ENCODE measurements around the gene XIAP. TPM values are rescaled to one million over a fixed set of nuclear protein-coding genes. Genes with fewer than 3 reads are reported as not detected.

Gene XIAP
- total and polyA plus RNA-seq, 2 experiments from 2014 or later, result 12.8 to 25.5 TPM

DNA sequence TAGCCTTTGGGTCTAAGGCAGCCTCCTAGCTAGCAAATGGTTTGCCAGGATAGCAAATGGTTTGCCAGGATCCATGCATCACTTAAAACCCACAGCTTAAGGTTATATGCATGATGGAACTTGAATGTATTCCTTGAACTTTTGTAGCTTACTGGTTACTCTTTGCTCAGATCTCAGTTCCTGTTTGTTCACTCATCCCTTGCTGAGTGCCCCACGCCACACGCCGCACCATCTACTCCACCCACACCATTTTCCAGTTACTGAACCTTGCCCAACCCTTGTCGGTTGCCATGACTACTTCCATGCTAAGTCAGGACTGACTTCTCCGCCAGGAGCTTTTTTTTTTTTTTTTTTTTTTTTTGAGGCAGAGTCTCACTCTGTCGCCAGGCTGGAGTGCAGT is 29.5 kb upstream of the XIAP start (continued):
- TF ChIP-seq, protein P1, sequence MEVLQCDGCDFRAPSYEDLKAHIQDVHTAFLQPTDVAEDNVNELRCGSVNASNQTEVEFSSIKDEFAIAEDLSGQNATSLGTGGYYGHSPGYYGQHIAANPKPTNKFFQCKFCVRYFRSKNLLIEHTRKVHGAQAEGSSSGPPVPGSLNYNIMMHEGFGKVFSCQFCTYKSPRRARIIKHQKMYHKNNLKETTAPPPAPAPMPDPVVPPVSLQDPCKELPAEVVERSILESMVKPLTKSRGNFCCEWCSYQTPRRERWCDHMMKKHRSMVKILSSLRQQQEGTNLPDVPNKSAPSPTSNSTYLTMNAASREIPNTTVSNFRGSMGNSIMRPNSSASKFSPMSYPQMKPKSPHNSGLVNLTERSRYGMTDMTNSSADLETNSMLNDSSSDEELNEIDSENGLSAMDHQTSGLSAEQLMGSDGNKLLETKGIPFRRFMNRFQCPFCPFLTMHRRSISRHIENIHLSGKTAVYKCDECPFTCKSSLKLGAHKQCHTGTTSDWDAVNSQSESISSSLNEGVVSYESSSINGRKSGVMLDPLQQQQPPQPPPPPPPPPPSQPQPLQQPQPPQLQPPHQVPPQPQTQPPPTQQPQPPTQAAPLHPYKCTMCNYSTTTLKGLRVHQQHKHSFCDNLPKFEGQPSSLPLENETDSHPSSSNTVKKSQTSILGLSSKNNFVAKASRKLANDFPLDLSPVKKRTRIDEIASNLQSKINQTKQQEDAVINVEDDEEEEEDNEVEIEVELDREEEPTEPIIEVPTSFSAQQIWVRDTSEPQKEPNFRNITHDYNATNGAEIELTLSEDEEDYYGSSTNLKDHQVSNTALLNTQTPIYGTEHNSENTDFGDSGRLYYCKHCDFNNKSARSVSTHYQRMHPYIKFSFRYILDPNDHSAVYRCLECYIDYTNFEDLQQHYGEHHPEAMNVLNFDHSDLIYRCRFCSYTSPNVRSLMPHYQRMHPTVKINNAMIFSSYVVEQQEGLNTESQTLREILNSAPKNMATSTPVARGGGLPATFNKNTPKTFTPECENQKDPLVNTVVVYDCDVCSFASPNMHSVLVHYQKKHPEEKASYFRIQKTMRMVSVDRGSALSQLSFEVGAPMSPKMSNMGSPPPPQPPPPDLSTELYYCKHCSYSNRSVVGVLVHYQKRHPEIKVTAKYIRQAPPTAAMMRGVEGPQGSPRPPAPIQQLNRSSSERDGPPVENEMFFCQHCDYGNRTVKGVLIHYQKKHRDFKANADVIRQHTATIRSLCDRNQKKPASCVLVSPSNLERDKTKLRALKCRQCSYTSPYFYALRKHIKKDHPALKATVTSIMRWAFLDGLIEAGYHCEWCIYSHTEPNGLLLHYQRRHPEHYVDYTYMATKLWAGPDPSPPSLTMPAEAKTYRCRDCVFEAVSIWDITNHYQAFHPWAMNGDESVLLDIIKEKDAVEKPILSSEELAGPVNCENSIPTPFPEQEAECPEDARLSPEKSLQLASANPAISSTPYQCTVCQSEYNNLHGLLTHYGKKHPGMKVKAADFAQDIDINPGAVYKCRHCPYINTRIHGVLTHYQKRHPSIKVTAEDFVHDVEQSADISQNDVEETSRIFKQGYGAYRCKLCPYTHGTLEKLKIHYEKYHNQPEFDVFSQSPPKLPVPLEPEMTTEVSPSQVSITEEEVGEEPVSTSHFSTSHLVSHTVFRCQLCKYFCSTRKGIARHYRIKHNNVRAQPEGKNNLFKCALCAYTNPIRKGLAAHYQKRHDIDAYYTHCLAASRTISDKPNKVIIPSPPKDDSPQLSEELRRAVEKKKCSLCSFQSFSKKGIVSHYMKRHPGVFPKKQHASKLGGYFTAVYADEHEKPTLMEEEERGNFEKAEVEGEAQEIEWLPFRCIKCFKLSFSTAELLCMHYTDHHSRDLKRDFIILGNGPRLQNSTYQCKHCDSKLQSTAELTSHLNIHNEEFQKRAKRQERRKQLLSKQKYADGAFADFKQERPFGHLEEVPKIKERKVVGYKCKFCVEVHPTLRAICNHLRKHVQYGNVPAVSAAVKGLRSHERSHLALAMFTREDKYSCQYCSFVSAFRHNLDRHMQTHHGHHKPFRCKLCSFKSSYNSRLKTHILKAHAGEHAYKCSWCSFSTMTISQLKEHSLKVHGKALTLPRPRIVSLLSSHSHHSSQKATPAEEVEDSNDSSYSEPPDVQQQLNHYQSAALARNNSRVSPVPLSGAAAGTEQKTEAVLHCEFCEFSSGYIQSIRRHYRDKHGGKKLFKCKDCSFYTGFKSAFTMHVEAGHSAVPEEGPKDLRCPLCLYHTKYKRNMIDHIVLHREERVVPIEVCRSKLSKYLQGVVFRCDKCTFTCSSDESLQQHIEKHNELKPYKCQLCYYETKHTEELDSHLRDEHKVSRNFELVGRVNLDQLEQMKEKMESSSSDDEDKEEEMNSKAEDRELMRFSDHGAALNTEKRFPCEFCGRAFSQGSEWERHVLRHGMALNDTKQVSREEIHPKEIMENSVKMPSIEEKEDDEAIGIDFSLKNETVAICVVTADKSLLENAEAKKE (CRISPR knock-in tag; IDR thresholded peaks at IDR 0.05), result no peak
- TF ChIP-seq POLR2AphosphoS5 (IDR thresholded peaks at IDR 0.05; ENCODE audit: low read depth), result no peak
- TF ChIP-seq, protein P2, sequence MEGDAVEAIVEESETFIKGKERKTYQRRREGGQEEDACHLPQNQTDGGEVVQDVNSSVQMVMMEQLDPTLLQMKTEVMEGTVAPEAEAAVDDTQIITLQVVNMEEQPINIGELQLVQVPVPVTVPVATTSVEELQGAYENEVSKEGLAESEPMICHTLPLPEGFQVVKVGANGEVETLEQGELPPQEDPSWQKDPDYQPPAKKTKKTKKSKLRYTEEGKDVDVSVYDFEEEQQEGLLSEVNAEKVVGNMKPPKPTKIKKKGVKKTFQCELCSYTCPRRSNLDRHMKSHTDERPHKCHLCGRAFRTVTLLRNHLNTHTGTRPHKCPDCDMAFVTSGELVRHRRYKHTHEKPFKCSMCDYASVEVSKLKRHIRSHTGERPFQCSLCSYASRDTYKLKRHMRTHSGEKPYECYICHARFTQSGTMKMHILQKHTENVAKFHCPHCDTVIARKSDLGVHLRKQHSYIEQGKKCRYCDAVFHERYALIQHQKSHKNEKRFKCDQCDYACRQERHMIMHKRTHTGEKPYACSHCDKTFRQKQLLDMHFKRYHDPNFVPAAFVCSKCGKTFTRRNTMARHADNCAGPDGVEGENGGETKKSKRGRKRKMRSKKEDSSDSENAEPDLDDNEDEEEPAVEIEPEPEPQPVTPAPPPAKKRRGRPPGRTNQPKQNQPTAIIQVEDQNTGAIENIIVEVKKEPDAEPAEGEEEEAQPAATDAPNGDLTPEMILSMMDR (conservative IDR thresholded peaks at IDR 0.05; ENCODE audit: low read depth in 2 of 2), result no peak
- TF ChIP-seq NANOG (IDR thresholded peaks at IDR 0.05; ENCODE audit: borderline replicate concordance), result no peak
- no peak for TF ChIP-seq EZH2 (IDR thresholded peaks at IDR 0.05; ENCODE audit: low read depth, unreplicated experiment)
- TF ChIP-seq JUNB (IDR thresholded peaks at IDR 0.05; ENCODE audit: unreplicated experiment), result no peak
- TF ChIP-seq, protein P3, sequence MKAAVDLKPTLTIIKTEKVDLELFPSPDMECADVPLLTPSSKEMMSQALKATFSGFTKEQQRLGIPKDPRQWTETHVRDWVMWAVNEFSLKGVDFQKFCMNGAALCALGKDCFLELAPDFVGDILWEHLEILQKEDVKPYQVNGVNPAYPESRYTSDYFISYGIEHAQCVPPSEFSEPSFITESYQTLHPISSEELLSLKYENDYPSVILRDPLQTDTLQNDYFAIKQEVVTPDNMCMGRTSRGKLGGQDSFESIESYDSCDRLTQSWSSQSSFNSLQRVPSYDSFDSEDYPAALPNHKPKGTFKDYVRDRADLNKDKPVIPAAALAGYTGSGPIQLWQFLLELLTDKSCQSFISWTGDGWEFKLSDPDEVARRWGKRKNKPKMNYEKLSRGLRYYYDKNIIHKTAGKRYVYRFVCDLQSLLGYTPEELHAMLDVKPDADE (IDR thresholded peaks at IDR 0.05), result no peak
- TF ChIP-seq ZNF114 (CRISPR knock-in tag; IDR thresholded peaks at IDR 0.05), result no peak
- TF ChIP-seq EZH2phosphoT487 (IDR thresholded peaks at IDR 0.05; ENCODE audit: unreplicated experiment), result no peak
